Measurements from ENCODE around the gene IGFALS. TPM values are rescaled to one million over a fixed set of nuclear protein-coding genes. Genes with fewer than 3 reads are reported as not detected.
A peak's percentile ranks its signal among the peaks of the same experiment; 100 is the strongest.

IGFALS gene
- polyA plus RNA-seq, 1 donor = 0.44 TPM

DNA sequence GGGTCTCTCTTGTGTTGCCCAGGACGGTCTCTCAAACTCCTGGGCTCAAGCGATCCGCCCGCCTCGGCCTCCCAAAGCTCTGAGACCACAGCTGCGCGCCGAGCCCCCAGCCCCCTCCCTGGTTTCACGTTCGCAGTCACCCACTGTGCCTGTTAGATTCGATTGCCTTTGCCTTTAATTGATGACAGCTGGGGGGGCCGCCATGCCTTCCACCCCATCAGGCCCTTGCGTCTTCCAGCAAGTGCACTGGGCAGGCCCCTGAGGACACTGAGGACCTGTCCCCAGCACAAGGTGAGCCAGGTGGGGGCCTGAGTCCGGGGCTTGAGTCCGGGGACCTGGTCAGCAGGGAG, 3.3 kb downstream of the IGFALS start:
- DNase-seq (ENCODE audit: low read depth) = no peak

GRCh38 chr16:1789643-1790045, 3.9 kb downstream of the IGFALS start:
- no peak for DNase-seq (ENCODE audit: low read depth)

DNA sequence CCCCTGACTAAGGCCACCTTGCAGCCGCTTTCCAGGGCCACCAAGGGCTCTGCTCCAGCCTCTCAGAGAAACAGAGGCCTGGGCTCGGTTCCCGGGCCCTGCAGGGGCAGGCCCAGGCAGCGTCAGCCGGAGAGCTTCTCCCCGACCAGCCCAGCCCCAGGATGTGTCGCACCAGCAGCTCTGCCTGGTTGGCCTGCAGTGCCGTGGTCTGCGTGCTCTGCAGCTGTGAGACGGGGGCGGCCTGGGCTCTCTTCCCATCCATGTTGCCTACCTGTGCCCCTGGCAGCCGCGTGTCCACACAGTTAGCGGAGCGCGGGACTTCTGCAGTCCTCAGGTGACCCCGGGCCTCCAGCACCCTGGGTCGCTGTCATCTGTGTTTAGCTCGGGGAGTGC, 4.8 kb downstream of the IGFALS start:
- DNase-seq (ENCODE audit: low read depth) = no peak

GRCh38 chr16:1788095-1788707, 5.3 kb downstream of the IGFALS start:
- DNase-seq (ENCODE audit: low read depth) = no peak

GRCh38 chr16:1787322-1788094, 6.0 kb downstream of the IGFALS start:
- no peak for DNase-seq (ENCODE audit: low read depth)

- DNase-seq (ENCODE audit: low read depth) = no peak
These were observed 6.5 kb downstream of the IGFALS start for GRCh38 chr16:1787056-1787321.

- DNase-seq (ENCODE audit: low read depth) = no peak
These were observed 7.1 kb downstream of the IGFALS start for GRCh38 chr16:1786242-1787055.

DNA sequence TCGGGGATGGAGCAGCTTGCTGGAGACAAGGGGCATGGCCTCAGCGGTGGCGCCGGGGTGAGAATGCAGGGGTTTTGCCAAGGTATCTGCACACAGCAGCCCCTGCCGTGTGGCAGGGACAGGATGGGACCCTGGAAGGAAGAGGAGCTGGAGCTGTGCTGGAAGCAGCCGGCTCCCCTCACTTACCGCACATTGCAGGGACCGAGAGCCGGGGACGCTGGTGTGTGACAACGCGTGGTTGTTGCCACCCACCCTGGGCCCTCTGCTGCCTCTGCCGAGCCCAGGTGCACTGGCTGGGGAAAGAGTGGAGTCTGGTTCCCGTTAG, 7.7 kb downstream of the IGFALS start:
- no peak for DNase-seq (ENCODE audit: low read depth)

- DNase-seq (ENCODE audit: low read depth) = no peak
These were observed 8.3 kb downstream of the IGFALS start for GRCh38 chr16:1784977-1785845.

DNA sequence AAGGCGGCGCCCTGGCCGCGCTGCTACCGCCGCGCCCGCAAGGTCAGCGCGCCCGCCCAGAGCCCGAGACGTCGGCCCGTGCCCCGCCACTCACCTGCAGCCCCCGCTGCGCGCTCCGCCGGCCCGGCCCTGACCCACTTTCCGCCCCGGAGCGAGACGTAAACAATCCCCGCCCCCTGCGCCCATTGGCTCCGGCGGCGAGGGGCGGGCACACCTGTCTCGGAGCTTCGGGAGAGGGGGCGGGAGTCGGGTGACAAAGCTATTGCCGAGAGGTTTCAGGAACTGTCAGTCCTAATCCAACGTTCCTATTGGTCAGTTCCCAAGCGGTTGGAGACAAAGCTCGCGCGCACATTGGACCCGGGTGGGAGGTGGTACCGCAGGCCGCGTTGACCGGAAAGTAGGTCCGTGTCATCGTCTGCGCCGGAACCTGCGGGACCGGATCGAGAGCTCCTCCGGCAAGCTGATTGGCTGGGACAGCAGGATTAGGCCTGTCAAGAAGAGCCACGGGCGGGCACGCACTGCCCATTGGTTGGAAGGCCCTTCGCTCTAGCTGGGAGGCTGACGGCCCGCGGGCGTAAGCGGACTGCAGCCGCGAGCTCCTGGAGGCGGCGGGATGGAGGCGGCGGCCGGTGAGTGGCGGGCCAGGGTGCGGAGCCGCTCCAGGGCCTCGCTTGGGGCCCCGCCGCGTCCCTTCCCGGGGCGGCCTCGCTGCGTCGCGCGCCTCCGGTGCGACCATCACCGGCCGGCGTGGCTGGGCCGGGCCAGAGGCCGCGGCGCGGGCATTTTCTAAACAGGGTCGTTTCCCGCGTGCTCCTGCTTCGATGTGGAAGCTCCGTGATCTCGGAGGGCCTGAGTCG, 10.9 kb downstream of the IGFALS start, which contains the start of the genes NUBP2 and SPSB3:
TSS of gene NUBP2 (plus strand) at position 553 of the 857 bp plus-strand sequence. CDS start at position 614, 61 bp downstream.
TSS of gene SPSB3 (minus strand) at position 164 of the 857 bp plus-strand sequence. CDS start 1,088 bp downstream, outside the sequence.
- DNase-seq (ENCODE audit: low read depth) = peak; percentile 100

DNA sequence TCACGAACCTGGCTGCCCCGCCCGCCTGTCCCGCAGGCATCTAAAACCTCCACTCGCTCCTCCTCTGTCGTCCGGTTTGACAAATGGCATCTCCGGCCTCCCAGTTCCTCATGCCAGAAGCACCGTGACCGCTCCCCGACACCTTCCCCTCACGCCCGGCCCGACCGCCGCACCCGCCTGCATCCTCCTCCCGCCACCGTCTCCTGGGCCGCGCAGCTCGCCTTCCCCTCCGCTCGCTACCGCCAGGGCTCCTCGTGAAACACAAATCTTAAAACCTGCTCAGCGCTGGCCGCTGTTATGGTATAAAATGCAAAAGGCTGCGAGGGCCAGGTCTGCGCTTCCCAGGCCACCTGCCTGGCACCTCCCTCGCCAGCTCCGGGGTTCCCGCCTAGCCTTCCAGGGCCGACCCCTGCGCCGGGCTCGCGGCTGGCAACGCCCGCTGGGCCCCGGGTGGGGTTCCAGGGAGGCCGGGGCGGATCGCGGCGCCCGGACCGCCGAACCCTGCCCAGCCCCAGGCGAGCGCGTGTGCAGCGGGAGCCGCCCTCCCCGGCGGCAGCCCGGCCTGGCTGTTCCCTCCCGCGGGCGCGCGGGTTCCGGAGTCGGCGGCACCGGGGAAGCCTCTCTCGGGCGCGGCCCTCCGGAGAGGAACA, 11.6 kb downstream of the IGFALS start:
- no peak for DNase-seq (ENCODE audit: low read depth)

GRCh38 chr16:1781254-1781653, 12.3 kb downstream of the IGFALS start:
- no peak for DNase-seq (ENCODE audit: low read depth)

GRCh38 chr16:1780677-1781072, 12.8 kb downstream of the IGFALS start:
- no peak for DNase-seq (ENCODE audit: low read depth)

GRCh38 chr16:1779741-1780676, 13.5 kb downstream of the IGFALS start:
- DNase-seq (ENCODE audit: low read depth) = no peak

DNA sequence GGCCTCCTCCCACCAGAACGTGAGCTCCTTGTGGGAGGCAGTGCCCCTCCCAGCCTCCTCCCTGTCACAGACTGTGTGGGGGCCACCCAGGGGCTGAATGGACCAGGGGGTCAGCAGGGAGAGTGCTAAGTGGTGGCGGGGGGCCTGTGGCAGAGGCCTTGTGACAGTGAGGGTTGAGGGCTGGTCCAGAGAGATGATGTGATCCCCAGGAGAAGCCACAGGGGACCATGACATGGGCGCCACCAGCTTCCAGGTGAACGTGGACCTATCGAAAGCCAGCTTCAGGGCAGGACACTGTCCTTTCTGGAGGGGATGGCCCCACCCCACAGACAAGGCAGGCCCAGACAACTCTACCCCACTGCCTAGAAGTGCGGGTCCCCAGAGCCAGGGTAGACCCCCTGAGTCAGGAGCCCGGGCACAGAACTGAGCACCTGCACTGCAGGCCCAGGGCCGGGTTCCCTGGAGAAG, 14.2 kb downstream of the IGFALS start:
- no peak for DNase-seq (ENCODE audit: low read depth)

GRCh38 chr16:1778200-1779179, 15.0 kb downstream of the IGFALS start:
- DNase-seq (ENCODE audit: low read depth) = no peak

- DNase-seq (ENCODE audit: low read depth) = no peak
These were observed 15.9 kb downstream of the IGFALS start for GRCh38 chr16:1777375-1778199.
